MM.1S (cell line): ENCODE results near the gene DOLK.

Source experiments
- DNase-seq: peaks from one replicate; pipeline ENCODE4 v3.0.0-alpha.2; 2015
- H2AFZ ChIP-seq: fragments of 300-600 bp; sonication (generic); 2 replicates; pipeline ENCODE4 v1.6.0; 2016; ENCODE audit warnings: antibody characterized with exemption, low read length
- H3F3A ChIP-seq: fragments of 300-600 bp; sonication (generic); 2 replicates; pipeline ENCODE4 v1.6.1; 2016; ENCODE audit warnings: mild to moderate bottlenecking, antibody characterized with exemption, low read length, moderate library complexity, mixed read lengths; ENCODE audit not compliant: insufficient read depth
- H3K27ac ChIP-seq: fragments of 300-600 bp; sonication (generic); 2 replicates; pipeline ENCODE4 v1.5.1; 2016; ENCODE audit warnings: mild to moderate bottlenecking, low read length
- H3K27me3 ChIP-seq: fragments of 300-600 bp; sonication (generic); replicated peaks from 2 replicates; pipeline ENCODE4 v1.6.0; 2016; ENCODE audit warnings: low read length; ENCODE audit not compliant: insufficient read depth
- H3K36me3 ChIP-seq: fragments of 300-600 bp; sonication (generic); replicated peaks from 2 replicates; pipeline ENCODE4 v1.6.1; 2016; ENCODE audit warnings: mild to moderate bottlenecking, low read length, mixed read lengths; ENCODE audit not compliant: insufficient read depth
- H3K4me1 ChIP-seq: fragments of 300-600 bp; sonication (generic); 2 replicates; pipeline ENCODE4 v1.6.1; 2016; ENCODE audit warnings: low read length, mixed read lengths
- H3K4me2 ChIP-seq: fragments of 300-600 bp; sonication (generic); 2 replicates; pipeline ENCODE4 v1.6.0; 2016; ENCODE audit warnings: low read depth, low read length
- H3K4me3 ChIP-seq: fragments of 300-600 bp; sonication (generic); 2 replicates; pipeline ENCODE4 v1.5.1; 2016; ENCODE audit warnings: low read length, mixed read lengths
- H3K79me2 ChIP-seq: fragments of 300-600 bp; sonication (generic); 2 replicates; pipeline ENCODE4 v1.6.1; 2016; ENCODE audit warnings: mixed run types, low read length, mixed read lengths
- H3K9ac ChIP-seq: fragments of 300-600 bp; sonication (generic); 2 replicates; pipeline ENCODE4 v1.6.1; 2016; ENCODE audit warnings: low read length, mixed read lengths
- H3K9me2 ChIP-seq: fragments of 300-600 bp; sonication (generic); replicated peaks from 2 replicates; pipeline ENCODE4 v1.6.1; 2016; ENCODE audit warnings: mild to moderate bottlenecking, low read length, mixed read lengths; ENCODE audit not compliant: insufficient read depth
- H3K9me3 ChIP-seq: fragments of 300-600 bp; sonication (generic); replicated peaks from 2 replicates; pipeline ENCODE4 v1.6.1; 2016; ENCODE audit warnings: mild to moderate bottlenecking, low read length, mixed read lengths; ENCODE audit not compliant: insufficient read depth
- H4K20me1 ChIP-seq: fragments of 300-600 bp; sonication (generic); 2 replicates; pipeline ENCODE4 v1.6.1; 2016; ENCODE audit warnings: mild to moderate bottlenecking, low read length, moderate library complexity, mixed read lengths; ENCODE audit not compliant: insufficient read depth
- CTCF ChIP-seq: fragments of 300-600 bp; sonication (generic); IDR thresholded peaks from 2 replicates; pipeline ENCODE4 v1.5.1; 2016; ENCODE audit warnings: antibody characterized with exemption, low read length, mixed read lengths
- EZH2 ChIP-seq: fragments of 300-600 bp; sonication (generic); optimal IDR thresholded peaks from 2 replicates; pipeline ENCODE3; 2017; ENCODE audit warnings: low read depth, mild to moderate bottlenecking, antibody characterized with exemption, low read length, mixed read lengths
- EZH2phosphoT487 ChIP-seq: fragments of 300-600 bp; sonication (generic); IDR thresholded peaks from 2 replicates; pipeline ENCODE4 v1.6.1; 2018; ENCODE audit warnings: antibody characterized with exemption, low read length

Gene DOLK

GRCh38 chr9:128987805-128988204, 40.4 kb upstream of the DOLK start:
- H3K9me3 ChIP-seq = no peaks in the 10 kb centered on the region
- H3K9me2 ChIP-seq = no peaks in the 10 kb centered on the region
- DNase-seq = no peak
- H4K20me1 ChIP-seq = no peaks in the 10 kb centered on the region
- H2AFZ ChIP-seq = no peak overlapping the region
- H3F3A ChIP-seq = no peaks in the 10 kb centered on the region
- H3K27me3 ChIP-seq = no peaks in the 10 kb centered on the region
- no peak overlapping the region for H3K9ac ChIP-seq
- TF ChIP-seq CTCF (no peak), EZH2 (no peak), EZH2phosphoT487 (no peak)
- no peaks in the 10 kb centered on the region for H3K4me1 ChIP-seq
- peaks cover 11% of the 10 kb centered on the region; the same call in 1 of the 2 replicates for H3K36me3 ChIP-seq
- H3K27ac ChIP-seq = no peak overlapping the region
- H3K4me2 ChIP-seq = no peak overlapping the region
- no peaks in the 10 kb centered on the region for H3K79me2 ChIP-seq
- H3K4me3 ChIP-seq = no peak overlapping the region

- DNase-seq = no peak
- Histone ChIP-seq H3K9me3 (no peaks in the 10 kb centered on the region), H3K4me1 (no peaks in the 10 kb centered on the region), H3K9me2 (no peaks in the 10 kb centered on the region), H3K79me2 (no peaks in the 10 kb centered on the region), H3F3A (no peaks in the 10 kb centered on the region), H3K27me3 (no peaks in the 10 kb centered on the region), H4K20me1 (no peaks in the 10 kb centered on the region), H3K27ac (no peak overlapping the region), H3K36me3 (peaks cover 11% of the 10 kb centered on the region; the same call in 1 of the 2 replicates), H3K4me3 (no peak overlapping the region), H3K4me2 (no peak overlapping the region), H3K9ac (no peak overlapping the region), H2AFZ (no peak overlapping the region)
- no peak for TF ChIP-seq EZH2phosphoT487
- TF ChIP-seq EZH2 = no peak
- TF ChIP-seq CTCF = no peak
Measured at GRCh38 chr9:128986671-128987070, 39.3 kb upstream of the DOLK start.

- Histone ChIP-seq H3K4me1 (no peaks in the 10 kb centered on the region), H3K79me2 (no peaks in the 10 kb centered on the region), H3K9me3 (no peaks in the 10 kb centered on the region), H3K9me2 (no peaks in the 10 kb centered on the region), H3K36me3 (peaks cover 11% of the 10 kb centered on the region; the same call in 1 of the 2 replicates), H3K9ac (no peak overlapping the region), H3F3A (no peaks in the 10 kb centered on the region), H3K4me3 (no peak overlapping the region), H2AFZ (no peak overlapping the region), H3K27me3 (no peaks in the 10 kb centered on the region), H3K27ac (no peak overlapping the region), H3K4me2 (no peak overlapping the region), H4K20me1 (no peaks in the 10 kb centered on the region)
- TF ChIP-seq EZH2 = no peak
- TF ChIP-seq EZH2phosphoT487 = no peak
- TF ChIP-seq CTCF = no peak
- no peak for DNase-seq
Measured at GRCh38 chr9:128983536-128983935, 36.1 kb upstream of the DOLK start.

- no peak for TF ChIP-seq EZH2phosphoT487
- TF ChIP-seq EZH2 = no peak
- no peak for TF ChIP-seq CTCF
- no peaks in the 10 kb centered on the region for H3F3A ChIP-seq
- no peak overlapping the region for H3K4me3 ChIP-seq
- H3K36me3 ChIP-seq = no peaks in the 10 kb centered on the region
- H3K27ac ChIP-seq = no peak overlapping the region
- no peak for DNase-seq
- H3K4me2 ChIP-seq = no peak overlapping the region
- H3K9me3 ChIP-seq = no peaks in the 10 kb centered on the region
- no peaks in the 10 kb centered on the region for H3K4me1 ChIP-seq
- no peaks in the 10 kb centered on the region for H3K9me2 ChIP-seq
- H3K9ac ChIP-seq = no peak overlapping the region
- no peaks in the 10 kb centered on the region for H3K79me2 ChIP-seq
- H4K20me1 ChIP-seq = no peaks in the 10 kb centered on the region
- no peaks in the 10 kb centered on the region for H3K27me3 ChIP-seq
- H2AFZ ChIP-seq = no peak overlapping the region
Measured at GRCh38 chr9:128979111-128979510, 31.7 kb upstream of the DOLK start.
